ENCODE results near the gene TSPAN3. TPM values are rescaled to one million over a fixed set of nuclear protein-coding genes. Genes with fewer than 3 reads are reported as not detected.

Gene TSPAN3
- total and polyA plus RNA-seq, 4 donors = 49.3 to 82.8 (median 78.7) TPM

DNA sequence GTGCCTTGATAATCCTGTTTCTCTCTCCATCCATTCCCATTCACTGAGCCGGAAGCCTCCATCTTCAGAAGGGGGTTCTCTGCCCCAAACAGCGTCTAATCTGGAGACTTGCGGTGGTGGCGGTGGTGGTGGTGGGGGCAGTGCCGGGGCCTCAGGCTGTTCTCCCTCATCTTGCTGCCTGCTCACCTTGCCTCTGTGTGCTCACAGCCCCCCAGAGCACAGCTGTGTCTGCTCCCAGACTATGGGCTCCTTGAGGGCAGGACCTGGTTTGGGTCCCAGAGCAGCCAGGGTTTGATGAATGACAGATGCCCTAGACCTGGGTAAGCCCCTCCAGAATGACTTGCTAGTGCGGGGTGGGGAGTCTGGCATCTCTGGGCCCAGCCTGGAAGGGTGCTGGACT lies 76.4 kb downstream of the TSPAN3 start:
- TF ChIP-seq NR2F2 (IDR thresholded peaks at IDR 0.05) = no peak
- TF ChIP-seq, protein P1, sequence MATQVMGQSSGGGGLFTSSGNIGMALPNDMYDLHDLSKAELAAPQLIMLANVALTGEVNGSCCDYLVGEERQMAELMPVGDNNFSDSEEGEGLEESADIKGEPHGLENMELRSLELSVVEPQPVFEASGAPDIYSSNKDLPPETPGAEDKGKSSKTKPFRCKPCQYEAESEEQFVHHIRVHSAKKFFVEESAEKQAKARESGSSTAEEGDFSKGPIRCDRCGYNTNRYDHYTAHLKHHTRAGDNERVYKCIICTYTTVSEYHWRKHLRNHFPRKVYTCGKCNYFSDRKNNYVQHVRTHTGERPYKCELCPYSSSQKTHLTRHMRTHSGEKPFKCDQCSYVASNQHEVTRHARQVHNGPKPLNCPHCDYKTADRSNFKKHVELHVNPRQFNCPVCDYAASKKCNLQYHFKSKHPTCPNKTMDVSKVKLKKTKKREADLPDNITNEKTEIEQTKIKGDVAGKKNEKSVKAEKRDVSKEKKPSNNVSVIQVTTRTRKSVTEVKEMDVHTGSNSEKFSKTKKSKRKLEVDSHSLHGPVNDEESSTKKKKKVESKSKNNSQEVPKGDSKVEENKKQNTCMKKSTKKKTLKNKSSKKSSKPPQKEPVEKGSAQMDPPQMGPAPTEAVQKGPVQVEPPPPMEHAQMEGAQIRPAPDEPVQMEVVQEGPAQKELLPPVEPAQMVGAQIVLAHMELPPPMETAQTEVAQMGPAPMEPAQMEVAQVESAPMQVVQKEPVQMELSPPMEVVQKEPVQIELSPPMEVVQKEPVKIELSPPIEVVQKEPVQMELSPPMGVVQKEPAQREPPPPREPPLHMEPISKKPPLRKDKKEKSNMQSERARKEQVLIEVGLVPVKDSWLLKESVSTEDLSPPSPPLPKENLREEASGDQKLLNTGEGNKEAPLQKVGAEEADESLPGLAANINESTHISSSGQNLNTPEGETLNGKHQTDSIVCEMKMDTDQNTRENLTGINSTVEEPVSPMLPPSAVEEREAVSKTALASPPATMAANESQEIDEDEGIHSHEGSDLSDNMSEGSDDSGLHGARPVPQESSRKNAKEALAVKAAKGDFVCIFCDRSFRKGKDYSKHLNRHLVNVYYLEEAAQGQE (IDR thresholded peaks at IDR 0.05) = no peak
- TF ChIP-seq, protein P2, sequence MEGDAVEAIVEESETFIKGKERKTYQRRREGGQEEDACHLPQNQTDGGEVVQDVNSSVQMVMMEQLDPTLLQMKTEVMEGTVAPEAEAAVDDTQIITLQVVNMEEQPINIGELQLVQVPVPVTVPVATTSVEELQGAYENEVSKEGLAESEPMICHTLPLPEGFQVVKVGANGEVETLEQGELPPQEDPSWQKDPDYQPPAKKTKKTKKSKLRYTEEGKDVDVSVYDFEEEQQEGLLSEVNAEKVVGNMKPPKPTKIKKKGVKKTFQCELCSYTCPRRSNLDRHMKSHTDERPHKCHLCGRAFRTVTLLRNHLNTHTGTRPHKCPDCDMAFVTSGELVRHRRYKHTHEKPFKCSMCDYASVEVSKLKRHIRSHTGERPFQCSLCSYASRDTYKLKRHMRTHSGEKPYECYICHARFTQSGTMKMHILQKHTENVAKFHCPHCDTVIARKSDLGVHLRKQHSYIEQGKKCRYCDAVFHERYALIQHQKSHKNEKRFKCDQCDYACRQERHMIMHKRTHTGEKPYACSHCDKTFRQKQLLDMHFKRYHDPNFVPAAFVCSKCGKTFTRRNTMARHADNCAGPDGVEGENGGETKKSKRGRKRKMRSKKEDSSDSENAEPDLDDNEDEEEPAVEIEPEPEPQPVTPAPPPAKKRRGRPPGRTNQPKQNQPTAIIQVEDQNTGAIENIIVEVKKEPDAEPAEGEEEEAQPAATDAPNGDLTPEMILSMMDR (IDR thresholded peaks at IDR 0.05; ENCODE audit: low read depth, low read length, missing input control) = no peak
- TF ChIP-seq, protein P3, sequence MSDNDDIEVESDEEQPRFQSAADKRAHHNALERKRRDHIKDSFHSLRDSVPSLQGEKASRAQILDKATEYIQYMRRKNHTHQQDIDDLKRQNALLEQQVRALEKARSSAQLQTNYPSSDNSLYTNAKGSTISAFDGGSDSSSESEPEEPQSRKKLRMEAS (IDR thresholded peaks at IDR 0.05) = no peak
- TF ChIP-seq, protein P4, sequence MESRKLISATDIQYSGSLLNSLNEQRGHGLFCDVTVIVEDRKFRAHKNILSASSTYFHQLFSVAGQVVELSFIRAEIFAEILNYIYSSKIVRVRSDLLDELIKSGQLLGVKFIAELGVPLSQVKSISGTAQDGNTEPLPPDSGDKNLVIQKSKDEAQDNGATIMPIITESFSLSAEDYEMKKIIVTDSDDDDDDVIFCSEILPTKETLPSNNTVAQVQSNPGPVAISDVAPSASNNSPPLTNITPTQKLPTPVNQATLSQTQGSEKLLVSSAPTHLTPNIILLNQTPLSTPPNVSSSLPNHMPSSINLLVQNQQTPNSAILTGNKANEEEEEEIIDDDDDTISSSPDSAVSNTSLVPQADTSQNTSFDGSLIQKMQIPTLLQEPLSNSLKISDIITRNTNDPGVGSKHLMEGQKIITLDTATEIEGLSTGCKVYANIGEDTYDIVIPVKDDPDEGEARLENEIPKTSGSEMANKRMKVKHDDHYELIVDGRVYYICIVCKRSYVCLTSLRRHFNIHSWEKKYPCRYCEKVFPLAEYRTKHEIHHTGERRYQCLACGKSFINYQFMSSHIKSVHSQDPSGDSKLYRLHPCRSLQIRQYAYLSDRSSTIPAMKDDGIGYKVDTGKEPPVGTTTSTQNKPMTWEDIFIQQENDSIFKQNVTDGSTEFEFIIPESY (IDR thresholded peaks at IDR 0.05) = no peak
- TF ChIP-seq RAD21 (IDR thresholded peaks at IDR 0.05) = no peak
- no peak for TF ChIP-seq GABPA (IDR thresholded peaks at IDR 0.05 in 1 of 2, conservative IDR thresholded peaks at IDR 0.05 in 1 of 2)
- TF ChIP-seq RXRA (IDR thresholded peaks at IDR 0.05) = no peak
- TF ChIP-seq, protein P5, sequence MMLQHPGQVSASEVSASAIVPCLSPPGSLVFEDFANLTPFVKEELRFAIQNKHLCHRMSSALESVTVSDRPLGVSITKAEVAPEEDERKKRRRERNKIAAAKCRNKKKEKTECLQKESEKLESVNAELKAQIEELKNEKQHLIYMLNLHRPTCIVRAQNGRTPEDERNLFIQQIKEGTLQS (IDR thresholded peaks at IDR 0.05) = no peak
- TF ChIP-seq HNF4G (IDR thresholded peaks at IDR 0.05) = no peak
- no peak for TF ChIP-seq TAF1 (conservative IDR thresholded peaks at IDR 0.05)
- TF ChIP-seq EGR1 (IDR thresholded peaks at IDR 0.05; ENCODE audit: low read depth in 2 of 2) = no peak
- TF ChIP-seq JUND (IDR thresholded peaks at IDR 0.05) = no peak
- no peak for TF ChIP-seq HNF4A (conservative IDR thresholded peaks at IDR 0.05)
- no peak for TF ChIP-seq FOXA2 (IDR thresholded peaks at IDR 0.05)
- DNase-seq (ENCODE audit: low spot score) = no peak
- H3K27ac ChIP-seq (ENCODE audit: low read depth in 1 of 2, low read length in 2 of 2) = peak overlapping the region; percentile 65 to 74
- 92% methylated on average over 6 of the region's 6 CpGs for WGBS
- no peak overlapping the region for H3K4me3 ChIP-seq (ENCODE audit: low read depth in 1 of 3, low read length in 3 of 3)
- H3K9me3 ChIP-seq (ENCODE audit: control insufficient read depth in 4 of 4, low read length in 3 of 4) = no peaks in the 10 kb centered on the region
- H3K4me1 ChIP-seq (ENCODE audit: control insufficient read depth in 4 of 4, insufficient read depth in 4 of 4, low read length in 3 of 4) = no peaks in the 10 kb centered on the region
- no peaks in the 10 kb centered on the region for H3K27me3 ChIP-seq (ENCODE audit: control insufficient read depth in 4 of 4, insufficient read depth in 4 of 4, low read length in 3 of 4)
- H3K36me3 ChIP-seq (ENCODE audit: control insufficient read depth in 4 of 4, insufficient read depth in 3 of 4, low read depth in 1 of 4, low read length in 3 of 4) = no peaks in the 10 kb centered on the region
- no peak overlapping the region for H3K9ac ChIP-seq (ENCODE audit: low read depth in 1 of 2, low read length in 2 of 2)

DNA sequence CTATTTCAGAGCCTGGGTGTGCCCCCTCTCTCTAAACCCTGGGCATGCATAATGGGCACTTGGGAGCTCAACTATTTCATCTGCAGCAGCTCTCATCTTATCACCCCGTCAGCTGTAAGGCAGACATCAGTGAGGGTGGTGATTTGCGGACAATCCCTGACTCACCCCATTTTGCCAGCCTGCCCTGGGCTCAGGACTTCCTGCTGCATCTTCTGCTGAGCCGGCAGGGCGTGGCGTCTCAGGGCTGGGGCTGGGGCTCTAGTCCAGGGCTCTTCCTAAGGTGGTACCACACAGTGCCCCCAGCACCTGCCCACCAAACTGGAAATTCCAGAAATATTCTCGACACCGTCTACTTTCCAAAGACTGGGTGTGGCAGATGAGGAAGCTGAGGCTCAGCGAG lies 76.9 kb downstream of the TSPAN3 start:
- no peaks in the 10 kb centered on the region for H3K4me1 ChIP-seq (ENCODE audit: control insufficient read depth in 4 of 4, insufficient read depth in 4 of 4, low read length in 3 of 4)
- 74% methylated on average over 8 of the region's 8 CpGs for WGBS
- H3K4me3 ChIP-seq (ENCODE audit: low read depth in 1 of 3, low read length in 3 of 3) = no peak overlapping the region
- no peaks in the 10 kb centered on the region for H3K9me3 ChIP-seq (ENCODE audit: control insufficient read depth in 4 of 4, low read length in 3 of 4)
- H3K27me3 ChIP-seq (ENCODE audit: control insufficient read depth in 4 of 4, insufficient read depth in 4 of 4, low read length in 3 of 4) = no peaks in the 10 kb centered on the region
- H3K27ac ChIP-seq (ENCODE audit: low read depth in 1 of 2, low read length in 2 of 2) = peak overlapping the region in 1 of 2 donors; percentile 65
- no peak overlapping the region for H3K9ac ChIP-seq (ENCODE audit: low read depth in 1 of 2, low read length in 2 of 2)
- DNase-seq (ENCODE audit: low spot score) = no peak
- no peaks in the 10 kb centered on the region for H3K36me3 ChIP-seq (ENCODE audit: control insufficient read depth in 4 of 4, insufficient read depth in 3 of 4, low read depth in 1 of 4, low read length in 3 of 4)
- TF ChIP-seq RAD21 (IDR thresholded peaks at IDR 0.05) (no peak), HNF4G (IDR thresholded peaks at IDR 0.05) (no peak), FOXA1 (IDR thresholded peaks at IDR 0.05) (no peak), NR2F2 (IDR thresholded peaks at IDR 0.05) (no peak), JUND (IDR thresholded peaks at IDR 0.05) (no peak), FOXA2 (IDR thresholded peaks at IDR 0.05) (no peak), HNF4A (conservative IDR thresholded peaks at IDR 0.05) (no peak), TAF1 (conservative IDR thresholded peaks at IDR 0.05) (no peak), EGR1 (IDR thresholded peaks at IDR 0.05; ENCODE audit: low read depth in 2 of 2) (no peak), RXRA (IDR thresholded peaks at IDR 0.05) (no peak), YY1 (IDR thresholded peaks at IDR 0.05) (no peak), GABPA (IDR thresholded peaks at IDR 0.05 in 1 of 2, conservative IDR thresholded peaks at IDR 0.05 in 1 of 2) (no peak)
- TF ChIP-seq, protein P5 (IDR thresholded peaks at IDR 0.05) = no peak
- TF ChIP-seq, protein P4 (IDR thresholded peaks at IDR 0.05) = no peak
- TF ChIP-seq, protein P3 (IDR thresholded peaks at IDR 0.05) = no peak
- TF ChIP-seq, protein P2 (IDR thresholded peaks at IDR 0.05; ENCODE audit: low read depth, low read length, missing input control) = no peak

All from liver (tissue), 9 donors.